GM19238 (cell line): ENCODE results near the gene DOK6.

ENCODE experiments used
- DNase-seq: peaks from one replicate; pipeline ENCODE4 v3.0.0; 2011; ENCODE audit warnings: low spot score; ENCODE audit not compliant: insufficient read length

Gene DOK6

GRCh38 chr18:69432847-69433246 is 32.2 kb downstream of the DOK6 start:
- no peak for DNase-seq

GRCh38 chr18:69435000-69435399 is 34.3 kb downstream of the DOK6 start:
- DNase-seq: no peak

GRCh38 chr18:69444221-69444620 is 43.5 kb downstream of the DOK6 start:
- DNase-seq: no peak

GRCh38 chr18:69447886-69448285 is 47.2 kb downstream of the DOK6 start:
- DNase-seq: no peak

- no peak for DNase-seq
These were observed 54.4 kb downstream of the DOK6 start for GRCh38 chr18:69455125-69455524.

- no peak for DNase-seq
These were observed 68.8 kb downstream of the DOK6 start for GRCh38 chr18:69469444-69469919.

- DNase-seq: no peak
These were observed 79.8 kb downstream of the DOK6 start for GRCh38 chr18:69480460-69480859.

GRCh38 chr18:69483574-69483973 is 82.9 kb downstream of the DOK6 start:
- DNase-seq: no peak

- no peak for DNase-seq
These were observed 84.2 kb downstream of the DOK6 start for GRCh38 chr18:69484699-69485396.

GRCh38 chr18:69487488-69488394 is 87.1 kb downstream of the DOK6 start:
- no peak for DNase-seq

GRCh38 chr18:69490072-69490471 is 89.4 kb downstream of the DOK6 start:
- DNase-seq: no peak

GRCh38 chr18:69490813-69491212 is 90.1 kb downstream of the DOK6 start:
- no peak for DNase-seq

- DNase-seq: no peak
These were observed 90.9 kb downstream of the DOK6 start for GRCh38 chr18:69491576-69491975.

GRCh38 chr18:69492861-69493260 is 92.2 kb downstream of the DOK6 start:
- no peak for DNase-seq

GRCh38 chr18:69494841-69495240 is 94.2 kb downstream of the DOK6 start:
- no peak for DNase-seq

- DNase-seq: no peak
These were observed 94.7 kb downstream of the DOK6 start for GRCh38 chr18:69495338-69495737.

GRCh38 chr18:69495841-69496533 is 95.3 kb downstream of the DOK6 start:
- no peak for DNase-seq

- DNase-seq: no peak
These were observed 118.3 kb downstream of the DOK6 start for GRCh38 chr18:69518989-69519388.

- no peak for DNase-seq
These were observed 122.9 kb downstream of the DOK6 start for GRCh38 chr18:69523582-69523981.

- DNase-seq: no peak
These were observed 127.7 kb downstream of the DOK6 start for GRCh38 chr18:69528435-69528834.

- no peak for DNase-seq
These were observed 128.5 kb downstream of the DOK6 start for GRCh38 chr18:69529151-69529550.

- DNase-seq: no peak
These were observed 131.3 kb downstream of the DOK6 start for GRCh38 chr18:69531973-69532372.
